ENCODE data around the gene CARMIL1.
"Not testable (repeated sequence)": the region's sequence is repeated elsewhere in the genome, so short reads cannot be mapped to it uniquely, and the experiment has no call there.

CARMIL1 gene

GRCh38 chr6:25277386-25277785 lies 1.8 kb upstream of the CARMIL1 start:
- DNase-seq (ENCODE audit: low read depth in 2 of 2) = no peak

GRCh38 chr6:25277857-25278256 lies 1.3 kb upstream of the CARMIL1 start:
- no peak for DNase-seq (ENCODE audit: low read depth in 2 of 2)

- no peak for DNase-seq (ENCODE audit: low read depth in 2 of 2)
Observed at GRCh38 chr6:25278261-25278913, 787 bp upstream of the CARMIL1 start.

- no peak for DNase-seq (ENCODE audit: low read depth in 2 of 2)
Observed at GRCh38 chr6:25279748-25280343, 672 bp downstream of the CARMIL1 start.

GRCh38 chr6:25280344-25281074 lies 1.3 kb downstream of the CARMIL1 start:
- DNase-seq (ENCODE audit: low read depth in 2 of 2) = no peak

- DNase-seq (ENCODE audit: low read depth in 2 of 2) = no peak
Observed at GRCh38 chr6:25286891-25287290, 7.7 kb downstream of the CARMIL1 start.

- no peak for DNase-seq (ENCODE audit: low read depth in 2 of 2)
Observed at GRCh38 chr6:25287941-25288340, 8.8 kb downstream of the CARMIL1 start.

- no peak for DNase-seq (ENCODE audit: low read depth in 2 of 2)
Observed at GRCh38 chr6:25288518-25288917, 9.3 kb downstream of the CARMIL1 start.

GRCh38 chr6:25290306-25291060 lies 11.3 kb downstream of the CARMIL1 start:
- no peak for DNase-seq (ENCODE audit: low read depth in 2 of 2)

GRCh38 chr6:25292384-25292783 lies 13.2 kb downstream of the CARMIL1 start:
- DNase-seq (ENCODE audit: low read depth in 2 of 2) = no peak

- DNase-seq (ENCODE audit: low read depth in 2 of 2) = no peak
Observed at GRCh38 chr6:25295651-25296050, 16.5 kb downstream of the CARMIL1 start.

- no peak for DNase-seq (ENCODE audit: low read depth in 2 of 2)
Observed at GRCh38 chr6:25296217-25296905, 17.2 kb downstream of the CARMIL1 start.

GRCh38 chr6:25297039-25297441 lies 17.9 kb downstream of the CARMIL1 start:
- no peak for DNase-seq (ENCODE audit: low read depth in 2 of 2)

GRCh38 chr6:25297823-25298522 lies 18.8 kb downstream of the CARMIL1 start:
- DNase-seq (ENCODE audit: low read depth in 2 of 2) = no peak

GRCh38 chr6:25298523-25298865 lies 19.3 kb downstream of the CARMIL1 start:
- DNase-seq (ENCODE audit: low read depth in 2 of 2) = not testable (repeated sequence)

- DNase-seq (ENCODE audit: low read depth in 2 of 2) = no peak
Observed at GRCh38 chr6:25301362-25301761, 22.2 kb downstream of the CARMIL1 start.

GRCh38 chr6:25302151-25302550 lies 23.0 kb downstream of the CARMIL1 start:
- no peak for DNase-seq (ENCODE audit: low read depth in 2 of 2)

GRCh38 chr6:25302677-25303128 lies 23.5 kb downstream of the CARMIL1 start:
- no peak for DNase-seq (ENCODE audit: low read depth in 2 of 2)

GRCh38 chr6:25303254-25303653 lies 24.1 kb downstream of the CARMIL1 start:
- no peak for DNase-seq (ENCODE audit: low read depth in 2 of 2)

- DNase-seq (ENCODE audit: low read depth in 2 of 2) = no peak
Observed at GRCh38 chr6:25306379-25306778, 27.2 kb downstream of the CARMIL1 start.
